Ishikawa (cell line): ENCODE measurements around the gene ATF2.

ENCODE experiments used
- RAD21 ChIP-seq: IDR thresholded peaks from 2 replicates; pipeline ENCODE4 v1.6.1; 2012; ENCODE audit warnings: low read depth
- ZBTB7A ChIP-seq: IDR thresholded peaks from 2 replicates; pipeline ENCODE4 v1.6.1; 2012; ENCODE audit warnings: low read depth
- TF ChIP-seq, protein P1 (sequence below): IDR thresholded peaks from 2 replicates; pipeline ENCODE4 v1.6.1; 2012
- TF ChIP-seq, protein P2 (sequence below): IDR thresholded peaks from 2 replicates; pipeline ENCODE4 v1.6.1; 2012; ENCODE audit warnings: low read depth, mild to moderate bottlenecking

DNA sequence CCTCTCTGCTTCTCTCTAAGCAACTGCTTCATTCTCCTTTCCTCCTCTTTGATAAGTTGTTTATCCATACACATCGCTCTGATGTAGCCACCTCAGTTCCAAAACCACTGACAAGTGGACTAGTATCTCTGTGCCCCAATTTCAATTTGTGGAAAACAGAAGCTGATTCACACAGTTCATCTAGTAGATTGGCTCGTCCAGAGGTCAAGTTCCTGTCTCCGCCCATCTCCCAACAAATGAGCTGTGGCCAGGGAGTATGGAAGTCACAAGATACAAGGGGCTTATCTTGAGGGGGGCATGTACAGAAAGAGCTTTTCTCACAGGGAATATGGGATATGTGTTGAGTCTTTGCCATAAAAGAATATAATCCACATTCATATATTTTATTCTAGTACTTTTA is 145.1 kb downstream of the ATF2 start:
- TF ChIP-seq, protein P1, sequence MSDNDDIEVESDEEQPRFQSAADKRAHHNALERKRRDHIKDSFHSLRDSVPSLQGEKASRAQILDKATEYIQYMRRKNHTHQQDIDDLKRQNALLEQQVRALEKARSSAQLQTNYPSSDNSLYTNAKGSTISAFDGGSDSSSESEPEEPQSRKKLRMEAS, result no peak
- TF ChIP-seq, protein P2, sequence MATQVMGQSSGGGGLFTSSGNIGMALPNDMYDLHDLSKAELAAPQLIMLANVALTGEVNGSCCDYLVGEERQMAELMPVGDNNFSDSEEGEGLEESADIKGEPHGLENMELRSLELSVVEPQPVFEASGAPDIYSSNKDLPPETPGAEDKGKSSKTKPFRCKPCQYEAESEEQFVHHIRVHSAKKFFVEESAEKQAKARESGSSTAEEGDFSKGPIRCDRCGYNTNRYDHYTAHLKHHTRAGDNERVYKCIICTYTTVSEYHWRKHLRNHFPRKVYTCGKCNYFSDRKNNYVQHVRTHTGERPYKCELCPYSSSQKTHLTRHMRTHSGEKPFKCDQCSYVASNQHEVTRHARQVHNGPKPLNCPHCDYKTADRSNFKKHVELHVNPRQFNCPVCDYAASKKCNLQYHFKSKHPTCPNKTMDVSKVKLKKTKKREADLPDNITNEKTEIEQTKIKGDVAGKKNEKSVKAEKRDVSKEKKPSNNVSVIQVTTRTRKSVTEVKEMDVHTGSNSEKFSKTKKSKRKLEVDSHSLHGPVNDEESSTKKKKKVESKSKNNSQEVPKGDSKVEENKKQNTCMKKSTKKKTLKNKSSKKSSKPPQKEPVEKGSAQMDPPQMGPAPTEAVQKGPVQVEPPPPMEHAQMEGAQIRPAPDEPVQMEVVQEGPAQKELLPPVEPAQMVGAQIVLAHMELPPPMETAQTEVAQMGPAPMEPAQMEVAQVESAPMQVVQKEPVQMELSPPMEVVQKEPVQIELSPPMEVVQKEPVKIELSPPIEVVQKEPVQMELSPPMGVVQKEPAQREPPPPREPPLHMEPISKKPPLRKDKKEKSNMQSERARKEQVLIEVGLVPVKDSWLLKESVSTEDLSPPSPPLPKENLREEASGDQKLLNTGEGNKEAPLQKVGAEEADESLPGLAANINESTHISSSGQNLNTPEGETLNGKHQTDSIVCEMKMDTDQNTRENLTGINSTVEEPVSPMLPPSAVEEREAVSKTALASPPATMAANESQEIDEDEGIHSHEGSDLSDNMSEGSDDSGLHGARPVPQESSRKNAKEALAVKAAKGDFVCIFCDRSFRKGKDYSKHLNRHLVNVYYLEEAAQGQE, result no peak
- TF ChIP-seq RAD21 (no peak), ZBTB7A (no peak)
